ENCODE results near the gene SEC16B. TPM values are rescaled to one million over a fixed set of nuclear protein-coding genes. Genes with fewer than 3 reads are reported as not detected.

SEC16B gene
- total and polyA plus RNA-seq, 9 of the 15 experiments (the other 6 are each of a cell fraction or from before 2014, with no cell fraction given): not detected

DNA sequence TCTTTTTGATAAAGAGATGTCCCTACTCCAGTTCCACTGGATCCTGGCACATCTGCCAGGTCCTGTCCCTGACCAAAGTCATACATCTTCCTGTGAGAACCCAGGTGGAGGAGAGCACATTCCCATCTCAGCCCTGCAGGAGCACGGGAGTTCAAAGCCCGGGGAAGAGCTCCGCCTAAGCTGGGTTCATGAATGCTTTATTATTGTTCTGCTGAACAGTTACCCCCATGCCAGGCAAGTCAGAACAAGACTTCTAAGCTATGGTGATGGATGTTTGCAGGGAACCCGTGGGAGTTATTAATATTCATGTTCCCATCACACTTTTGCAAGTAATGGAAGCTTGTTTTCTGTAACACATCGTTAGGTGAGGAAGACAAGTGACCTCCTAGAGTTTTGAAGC lies 62.9 kb downstream of the SEC16B start (continued):
- TF ChIP-seq, protein P1, sequence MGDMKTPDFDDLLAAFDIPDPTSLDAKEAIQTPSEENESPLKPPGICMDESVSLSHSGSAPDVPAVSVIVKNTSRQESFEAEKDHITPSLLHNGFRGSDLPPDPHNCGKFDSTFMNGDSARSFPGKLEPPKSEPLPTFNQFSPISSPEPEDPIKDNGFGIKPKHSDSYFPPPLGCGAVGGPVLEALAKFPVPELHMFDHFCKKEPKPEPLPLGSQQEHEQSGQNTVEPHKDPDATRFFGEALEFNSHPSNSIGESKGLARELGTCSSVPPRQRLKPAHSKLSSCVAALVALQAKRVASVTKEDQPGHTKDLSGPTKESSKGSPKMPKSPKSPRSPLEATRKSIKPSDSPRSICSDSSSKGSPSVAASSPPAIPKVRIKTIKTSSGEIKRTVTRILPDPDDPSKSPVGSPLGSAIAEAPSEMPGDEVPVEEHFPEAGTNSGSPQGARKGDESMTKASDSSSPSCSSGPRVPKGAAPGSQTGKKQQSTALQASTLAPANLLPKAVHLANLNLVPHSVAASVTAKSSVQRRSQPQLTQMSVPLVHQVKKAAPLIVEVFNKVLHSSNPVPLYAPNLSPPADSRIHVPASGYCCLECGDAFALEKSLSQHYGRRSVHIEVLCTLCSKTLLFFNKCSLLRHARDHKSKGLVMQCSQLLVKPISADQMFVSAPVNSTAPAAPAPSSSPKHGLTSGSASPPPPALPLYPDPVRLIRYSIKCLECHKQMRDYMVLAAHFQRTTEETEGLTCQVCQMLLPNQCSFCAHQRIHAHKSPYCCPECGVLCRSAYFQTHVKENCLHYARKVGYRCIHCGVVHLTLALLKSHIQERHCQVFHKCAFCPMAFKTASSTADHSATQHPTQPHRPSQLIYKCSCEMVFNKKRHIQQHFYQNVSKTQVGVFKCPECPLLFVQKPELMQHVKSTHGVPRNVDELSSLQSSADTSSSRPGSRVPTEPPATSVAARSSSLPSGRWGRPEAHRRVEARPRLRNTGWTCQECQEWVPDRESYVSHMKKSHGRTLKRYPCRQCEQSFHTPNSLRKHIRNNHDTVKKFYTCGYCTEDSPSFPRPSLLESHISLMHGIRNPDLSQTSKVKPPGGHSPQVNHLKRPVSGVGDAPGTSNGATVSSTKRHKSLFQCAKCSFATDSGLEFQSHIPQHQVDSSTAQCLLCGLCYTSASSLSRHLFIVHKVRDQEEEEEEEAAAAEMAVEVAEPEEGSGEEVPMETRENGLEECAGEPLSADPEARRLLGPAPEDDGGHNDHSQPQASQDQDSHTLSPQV (IDR thresholded peaks at IDR 0.05): no peak
- no peak for TF ChIP-seq CHD2 (IDR thresholded peaks at IDR 0.05; ENCODE audit: low read depth, low read length)

DNA sequence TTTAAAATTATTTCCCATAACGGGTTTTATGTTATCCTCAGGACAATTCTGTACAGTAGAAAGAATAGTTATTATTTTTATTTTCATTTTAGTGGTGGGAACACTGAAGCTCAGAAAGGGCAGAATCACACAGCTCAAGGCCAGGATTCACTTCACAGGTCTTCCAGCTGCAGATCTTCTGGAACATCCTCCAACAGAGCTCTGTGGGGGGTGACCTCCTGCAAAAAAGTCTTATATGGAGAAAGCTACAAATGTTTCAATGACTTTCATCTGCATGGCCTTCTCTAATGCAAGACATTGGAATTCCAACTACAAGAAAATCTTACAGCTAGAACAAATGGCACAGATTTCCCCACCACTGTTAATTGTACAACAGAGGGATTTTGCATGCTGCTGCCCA lies 64.2 kb downstream of the SEC16B start:
- DNase-seq (ENCODE audit: extremely low read depth in 1 of 4, low spot score in 3 of 4) (no peak), ATAC-seq (no peak), FAIRE-seq (no peak)
- no TSS peak for BruUV-seq (replicated peaks)
- WGBS (ENCODE audit: insufficient coverage, low coverage, missing lambda C conversion rate): 0% methylated on average over 1 of the region's 1 CpG
- ChIA-PET POLR2A (no interaction called here), CTCF (ENCODE audit: low intra/inter-chr PET ratio) (no interaction called here)
- in situ Hi-C loops (cut with MboI) (no loop called here), intact Hi-C loops (cut with micrococcal nuclease) (no loop called here)
- TF ChIP-seq, protein P2, sequence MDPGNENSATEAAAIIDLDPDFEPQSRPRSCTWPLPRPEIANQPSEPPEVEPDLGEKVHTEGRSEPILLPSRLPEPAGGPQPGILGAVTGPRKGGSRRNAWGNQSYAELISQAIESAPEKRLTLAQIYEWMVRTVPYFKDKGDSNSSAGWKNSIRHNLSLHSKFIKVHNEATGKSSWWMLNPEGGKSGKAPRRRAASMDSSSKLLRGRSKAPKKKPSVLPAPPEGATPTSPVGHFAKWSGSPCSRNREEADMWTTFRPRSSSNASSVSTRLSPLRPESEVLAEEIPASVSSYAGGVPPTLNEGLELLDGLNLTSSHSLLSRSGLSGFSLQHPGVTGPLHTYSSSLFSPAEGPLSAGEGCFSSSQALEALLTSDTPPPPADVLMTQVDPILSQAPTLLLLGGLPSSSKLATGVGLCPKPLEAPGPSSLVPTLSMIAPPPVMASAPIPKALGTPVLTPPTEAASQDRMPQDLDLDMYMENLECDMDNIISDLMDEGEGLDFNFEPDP (CRISPR knock-in tag; IDR thresholded peaks at IDR 0.05): no peak
- no peak overlapping the region for H2AFZ ChIP-seq (ENCODE audit: low read depth, low read length)
- H3K4me2 ChIP-seq (ENCODE audit: insufficient read depth, low read length): no peak overlapping the region
- H3K79me2 ChIP-seq (ENCODE audit: control insufficient read depth, insufficient read depth, low read length): no peaks in the 10 kb centered on the region
- H3K4me3 ChIP-seq: no peak overlapping the region
- H4K20me1 ChIP-seq (replicated peaks; ENCODE audit: control insufficient read depth, insufficient read depth, low read length): no peaks in the 10 kb centered on the region
- H3K9me3 ChIP-seq (replicated peaks; ENCODE audit: control insufficient read depth, insufficient read depth, low read depth, low read length): no peaks in the 10 kb centered on the region; the same call in 1 of the 2 replicates
- no peaks in the 10 kb centered on the region for H3K4me1 ChIP-seq (replicated peaks in 1 of 2; ENCODE audit: control insufficient read depth in 2 of 2, insufficient read depth in 2 of 2, low read length in 2 of 2)
- no peak overlapping the region for H3K27ac ChIP-seq (ENCODE audit: extremely low read depth, low read depth, low read length)
- no peaks in the 10 kb centered on the region for H3K27me3 ChIP-seq (ENCODE audit: control insufficient read depth in 2 of 2, insufficient read depth in 2 of 2, low read length in 2 of 2)
- H3K9ac ChIP-seq (ENCODE audit: insufficient read depth in 1 of 2, low read depth in 2 of 2, low read length in 2 of 2): no peak overlapping the region
- H3K9me1 ChIP-seq (ENCODE audit: control insufficient read depth, insufficient read depth, low read length): no peaks in the 10 kb centered on the region
- H3K36me3 ChIP-seq (ENCODE audit: control insufficient read depth, insufficient read depth, low read length): no peaks in the 10 kb centered on the region

Measured in K562 (cell line).